ENCODE data around the gene RAB1B.
A peak's percentile ranks its signal among the peaks of the same experiment; 100 is the strongest.

Gene RAB1B

GRCh38 chr11:66268244-66268951 lies at the start of gene RAB1B:
RAB1B (plus strand) TSS chr11:66268639; CDS start chr11:66268680, 41 bp downstream.
- DNase-seq (ENCODE audit: low spot score): peak; percentile 100

- DNase-seq (ENCODE audit: low spot score): peak; percentile 14
Observed at GRCh38 chr11:66218846-66219620, 49.4 kb upstream of the RAB1B start.

- no peak for DNase-seq (ENCODE audit: low spot score)
Observed at GRCh38 chr11:66219846-66220565, 48.4 kb upstream of the RAB1B start.

DNA sequence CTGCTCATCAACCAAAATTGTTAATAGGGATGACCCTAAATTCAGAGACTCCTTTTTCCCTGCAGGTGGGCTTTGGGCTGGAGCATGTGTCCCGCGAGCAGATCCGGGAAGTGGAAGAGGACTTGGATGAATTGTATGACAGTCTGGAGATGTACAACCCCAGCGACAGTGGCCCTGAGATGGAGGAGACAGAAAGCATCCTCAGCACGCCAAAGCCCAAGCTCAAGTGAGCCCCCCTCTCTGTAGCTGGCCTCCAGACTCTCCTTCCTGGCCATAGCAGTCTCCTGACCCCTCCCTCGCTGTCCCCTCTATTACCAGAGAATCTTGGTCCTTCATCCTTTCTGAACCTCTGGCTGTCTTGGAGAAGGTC lies 47.9 kb upstream of the RAB1B start:
- no peak for DNase-seq (ENCODE audit: low spot score)

DNA sequence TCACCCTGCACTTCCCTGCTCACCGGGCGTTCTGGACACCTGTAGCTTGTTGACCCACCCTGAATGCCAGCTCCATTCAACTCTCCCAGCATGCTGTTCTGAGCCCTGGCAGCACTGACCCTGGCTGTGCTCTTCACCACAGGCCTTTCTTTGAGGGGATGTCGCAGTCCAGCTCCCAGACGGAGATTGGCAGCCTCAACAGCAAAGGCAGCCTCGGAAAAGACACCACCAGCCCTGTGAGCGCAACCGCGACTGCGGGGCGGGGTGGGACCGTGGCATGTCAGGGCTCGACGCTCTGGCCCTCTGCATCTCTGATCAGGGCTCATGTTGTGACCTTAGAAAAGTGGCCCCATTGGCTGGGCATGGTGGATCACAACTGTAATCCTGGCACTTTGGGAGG lies 47.4 kb upstream of the RAB1B start:
- no peak for DNase-seq (ENCODE audit: low spot score)

DNA sequence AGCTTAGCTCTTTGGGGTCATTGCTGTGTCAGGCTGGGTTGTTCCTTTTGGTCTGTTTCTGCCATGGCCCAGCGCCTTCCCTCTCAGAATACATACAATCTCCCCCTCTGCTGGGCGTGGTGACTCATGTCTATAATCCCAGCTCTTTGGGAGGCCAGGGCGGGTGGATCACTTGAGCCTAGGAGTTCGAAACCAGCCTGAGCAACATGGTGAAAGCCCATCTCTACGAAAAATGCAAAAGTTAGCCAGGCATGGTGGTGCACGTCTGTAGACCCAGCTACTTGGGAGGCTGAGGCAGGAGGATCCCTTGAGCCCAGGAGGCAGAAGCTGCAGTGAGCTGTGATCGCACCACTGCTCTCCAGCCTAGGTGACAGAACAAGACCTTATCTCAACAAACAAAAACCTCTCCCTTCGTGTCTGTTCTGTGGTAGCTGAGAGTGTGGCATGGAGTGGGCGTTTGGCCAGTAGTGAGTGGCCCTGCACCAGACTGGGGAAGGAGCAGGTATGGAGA lies 46.7 kb upstream of the RAB1B start:
- DNase-seq (ENCODE audit: low spot score): no peak

- peak; percentile 99 for DNase-seq (ENCODE audit: low spot score)
Observed at GRCh38 chr11:66222358-66223149, 45.9 kb upstream of the RAB1B start.

DNA sequence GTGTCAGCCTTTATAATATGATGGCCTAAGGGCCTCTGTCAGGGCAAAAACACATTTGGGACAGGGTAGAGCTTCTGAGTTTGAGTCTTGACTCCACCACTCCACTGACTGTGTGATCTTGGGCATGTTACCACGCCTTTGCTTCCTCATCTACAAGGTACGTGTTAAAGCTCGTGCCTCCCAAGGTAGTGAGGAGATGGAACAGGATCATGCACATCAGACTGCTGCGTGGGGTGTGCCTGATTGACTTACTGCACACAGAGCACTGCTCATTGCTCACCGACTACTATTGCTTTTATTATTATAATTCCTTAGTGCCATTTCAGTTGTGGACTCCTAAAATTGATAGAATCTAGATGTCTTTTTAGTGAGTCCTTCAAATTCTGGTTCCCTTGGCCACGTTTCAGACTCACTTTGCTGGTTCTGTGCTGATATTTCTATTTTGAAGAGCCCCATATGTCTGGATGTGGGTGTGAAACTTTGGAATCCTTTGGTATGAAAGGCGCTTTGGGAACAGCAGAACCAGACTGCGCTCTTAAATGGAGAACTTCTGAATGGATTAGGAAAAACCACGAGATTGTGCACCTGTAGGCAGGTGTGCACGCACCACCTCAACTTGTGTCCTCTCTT lies 44.1 kb upstream of the RAB1B start:
- no peak for DNase-seq (ENCODE audit: low spot score)

DNA sequence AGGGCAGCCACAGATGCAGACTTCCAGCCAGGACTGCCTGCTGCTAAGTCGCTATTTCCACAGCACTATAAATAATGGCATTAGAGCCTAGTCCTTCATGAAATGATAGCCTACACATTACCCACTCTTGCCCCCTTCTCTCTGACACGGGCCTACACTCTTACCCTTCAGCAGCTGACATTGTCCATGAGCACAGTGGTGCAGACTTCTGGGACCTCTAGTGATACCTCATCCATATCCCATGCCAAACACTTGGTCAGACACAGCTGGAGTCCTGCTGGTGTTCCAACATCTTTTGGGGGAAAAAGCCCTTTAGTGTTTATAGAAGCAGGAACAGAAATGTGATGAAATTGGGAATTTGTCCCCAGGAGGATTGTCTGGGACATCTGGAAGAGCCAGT lies 43.4 kb upstream of the RAB1B start:
- no peak for DNase-seq (ENCODE audit: low spot score)

GRCh38 chr11:66226101-66226500 lies 42.3 kb upstream of the RAB1B start:
- DNase-seq (ENCODE audit: low spot score): no peak

- DNase-seq (ENCODE audit: low spot score): no peak
Observed at GRCh38 chr11:66227700-66228099, 40.7 kb upstream of the RAB1B start.

DNA sequence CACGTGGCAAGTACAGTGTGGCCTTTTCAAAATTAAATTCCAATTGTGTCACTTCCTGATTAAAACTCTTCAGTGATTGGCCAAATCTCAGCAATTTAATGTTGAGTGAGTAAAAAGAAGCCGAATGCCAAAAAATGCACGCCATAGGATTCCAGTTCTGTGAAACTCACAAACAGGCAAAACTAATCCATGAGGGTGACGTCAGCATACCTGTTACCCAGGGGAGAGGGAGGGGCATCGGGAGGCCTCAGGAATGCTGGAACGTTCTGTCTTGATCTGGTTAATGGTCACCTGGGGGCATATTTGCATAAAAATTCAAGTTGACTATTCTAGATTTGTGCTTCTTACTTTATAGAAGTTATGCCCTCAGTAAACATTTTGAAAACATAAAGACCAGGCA lies 39.9 kb upstream of the RAB1B start:
- DNase-seq (ENCODE audit: low spot score): no peak

DNA sequence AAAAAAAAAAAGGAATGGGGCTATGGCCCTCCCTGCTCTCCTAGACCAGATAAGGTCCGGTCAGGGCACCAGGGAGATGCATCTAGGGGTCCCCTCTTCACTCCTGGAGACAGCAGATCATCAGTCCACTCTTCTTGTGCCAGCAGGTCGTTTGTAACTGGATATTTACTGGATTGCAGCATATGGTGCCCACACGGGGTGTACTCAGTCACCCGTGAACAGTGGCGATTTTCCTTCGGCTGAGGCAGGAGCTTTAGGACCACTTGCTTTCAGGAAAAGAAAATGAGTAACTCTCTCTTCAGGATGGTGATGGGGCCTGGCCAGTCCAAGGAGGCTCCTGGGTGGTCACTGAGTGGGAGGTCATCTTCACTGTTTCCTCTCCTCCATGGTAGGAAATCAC lies 38.3 kb upstream of the RAB1B start:
- DNase-seq (ENCODE audit: low spot score): no peak

- DNase-seq (ENCODE audit: low spot score): no peak
Observed at GRCh38 chr11:66230978-66231377, 37.5 kb upstream of the RAB1B start.

DNA sequence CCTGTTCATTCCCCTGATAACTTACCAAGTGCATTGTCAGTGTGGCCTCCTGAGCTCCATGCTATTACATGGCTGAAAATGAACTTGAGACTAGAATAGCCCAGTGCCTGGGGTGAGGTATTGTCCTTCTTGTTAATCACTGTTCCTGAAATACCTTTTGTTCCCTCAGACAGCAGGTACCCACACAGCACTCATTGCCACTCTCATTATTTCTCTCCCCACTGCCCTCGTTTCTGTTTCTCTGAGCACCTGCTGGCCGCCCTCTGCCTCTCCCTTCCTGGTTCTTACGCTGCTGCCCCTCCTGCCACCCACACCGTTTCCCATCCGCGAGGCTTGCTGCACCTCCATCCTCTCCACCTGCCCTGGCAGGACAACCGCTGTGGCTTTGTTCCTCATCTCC lies 36.9 kb upstream of the RAB1B start:
- DNase-seq (ENCODE audit: low spot score): no peak

GRCh38 chr11:66232769-66233168 lies 35.7 kb upstream of the RAB1B start:
- DNase-seq (ENCODE audit: low spot score): no peak

DNA sequence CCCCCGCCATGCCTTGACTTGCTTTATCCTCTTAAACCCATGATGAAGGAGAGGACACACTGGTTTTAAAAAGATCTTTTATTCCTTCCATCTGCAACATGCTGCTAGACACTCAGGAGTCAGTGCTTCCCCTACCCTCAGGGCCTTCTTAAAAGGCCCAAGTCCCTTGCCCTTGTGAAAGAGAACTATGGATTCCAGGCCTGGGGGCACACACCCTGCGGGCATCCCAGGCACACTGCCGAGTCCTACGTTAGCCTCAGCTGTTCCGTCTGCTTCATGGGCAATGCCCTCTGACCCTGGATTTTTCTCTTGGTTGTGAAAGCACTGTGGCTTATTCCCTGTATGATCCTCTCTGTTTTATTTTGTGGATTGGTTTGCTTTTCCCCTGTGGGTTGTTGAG lies 35.1 kb upstream of the RAB1B start:
- no peak for DNase-seq (ENCODE audit: low spot score)

DNA sequence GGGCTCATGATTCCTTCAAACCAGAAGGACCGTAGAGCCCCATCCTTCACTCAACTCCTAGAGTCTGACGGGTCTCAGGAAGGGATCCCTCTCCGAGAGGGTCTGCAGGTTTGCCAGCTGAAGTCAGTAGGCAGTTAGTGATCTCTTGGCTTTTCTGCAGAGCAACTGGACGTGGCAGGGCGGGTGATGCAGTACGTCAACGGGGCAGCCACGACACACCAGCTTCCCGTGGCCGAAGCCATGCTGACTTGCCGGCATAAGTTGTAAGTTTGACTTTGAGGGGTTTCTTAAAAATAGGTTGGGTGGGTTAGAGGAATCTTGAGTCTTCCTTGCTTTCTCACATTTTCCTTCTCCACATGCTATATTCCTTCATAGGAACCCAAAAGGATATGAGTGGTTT lies 33.3 kb upstream of the RAB1B start:
- DNase-seq (ENCODE audit: low spot score): no peak

DNA sequence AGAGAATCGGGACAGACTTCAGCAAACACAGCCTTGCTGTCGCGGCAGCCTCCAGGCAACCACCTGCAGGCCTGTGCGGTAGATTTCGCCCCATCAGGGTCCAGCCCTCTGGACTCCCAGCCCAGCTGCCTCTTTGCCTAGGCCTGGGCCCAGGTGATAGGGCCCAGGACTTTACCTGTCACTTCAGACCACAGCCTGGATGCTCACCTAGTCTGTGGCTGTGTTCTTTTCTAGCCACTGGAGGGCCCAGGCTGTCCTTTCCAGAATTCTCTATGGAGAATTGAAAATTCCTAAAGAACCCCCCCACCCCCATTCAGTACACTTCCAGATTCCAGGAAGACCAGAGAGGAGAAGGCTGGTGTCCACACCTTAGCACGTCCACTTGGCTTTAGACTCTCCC lies 30.6 kb upstream of the RAB1B start:
- DNase-seq (ENCODE audit: low spot score): no peak

DNA sequence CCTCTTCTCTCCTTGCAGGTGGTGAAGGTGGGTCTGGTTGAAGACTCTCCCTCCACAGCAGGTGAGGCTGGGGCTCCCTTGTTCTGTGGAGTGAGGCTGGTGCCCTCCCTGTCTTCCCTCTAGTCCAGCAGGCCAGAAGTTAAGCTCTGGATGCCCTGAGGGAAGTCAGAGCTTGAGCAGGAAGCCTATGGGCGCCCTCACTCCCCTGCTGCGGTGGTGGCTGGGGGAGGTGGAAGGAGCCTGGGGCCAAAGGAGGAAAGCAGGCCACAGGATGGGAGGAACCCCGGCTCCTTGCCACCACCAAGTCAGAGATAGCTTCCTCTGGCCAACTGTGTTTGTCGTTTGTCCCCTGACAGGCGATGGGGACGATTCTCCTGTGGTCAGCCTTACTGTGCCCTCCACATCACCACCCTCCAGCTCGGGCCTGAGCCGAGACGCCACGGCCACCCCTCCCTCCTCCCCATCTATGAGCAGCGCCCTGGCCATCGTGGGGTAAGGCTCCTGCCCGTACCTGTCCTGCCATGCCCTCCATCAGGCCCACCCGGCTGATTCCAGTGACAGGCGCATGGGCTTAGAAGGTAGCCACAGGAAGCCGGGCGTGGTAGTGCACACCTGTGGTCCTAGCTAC lies 29.5 kb upstream of the RAB1B start:
- DNase-seq (ENCODE audit: low spot score): no peak

DNA sequence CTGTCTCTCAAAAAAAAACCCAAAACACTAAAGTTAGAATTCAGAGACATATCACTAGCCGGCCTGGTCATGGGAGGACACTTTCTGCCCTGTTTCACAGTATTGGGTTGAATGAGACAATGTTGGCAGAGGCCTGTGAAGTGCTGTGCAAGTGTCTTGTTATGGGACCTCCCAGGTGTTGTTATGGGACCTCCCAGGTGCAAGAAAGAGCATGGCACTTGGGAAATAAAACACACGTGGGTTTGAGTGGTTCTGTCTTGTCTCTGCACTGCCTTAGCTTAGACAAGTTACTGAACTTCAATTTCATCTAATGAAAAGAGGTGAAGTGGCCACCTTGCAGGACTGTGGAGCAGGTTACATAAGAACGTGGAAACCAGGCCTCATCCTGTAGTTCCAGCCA lies 28.9 kb upstream of the RAB1B start:
- DNase-seq (ENCODE audit: low spot score): no peak
